Body of pancreas (tissue), 4 donors: Measurements from ENCODE around the gene TMEM229A. TPM values are rescaled to one million over a fixed set of nuclear protein-coding genes. Genes with fewer than 3 reads are reported as not detected.
"Not testable (repeated sequence)": the region's sequence is repeated elsewhere in the genome, so short reads cannot be mapped to it uniquely, and the experiment has no call there.

ENCODE experiments used
- ATAC-seq: fragments of 150-250 bp; one replicate; pipeline ENCODE4 v1.9.1; 2016
- DNase-seq, 4 donors: peaks; one replicate each; pipeline ENCODE4 v3.0.0-alpha.2; 2019
- H3K27ac ChIP-seq, 4 donors: fragments of 200-600 bp; sonication (generic); 1 replicate in 3 of 4; 2 replicates in 1 of 4; pipeline versions ENCODE4 v1.5.1 to v1.6.1; 2016 to 2019; ENCODE audit warnings: mild to moderate bottlenecking in 1 of 4, mixed read lengths in 1 of 4, moderate library complexity in 1 of 4
- H3K27me3 ChIP-seq, 2 donors: fragments of 200-600 bp; sonication (generic); one replicate each; pipeline ENCODE4 v1.6.0; 2016; ENCODE audit warnings: mild to moderate bottlenecking in 1 of 2
- H3K36me3 ChIP-seq, 2 donors: fragments of 200-600 bp; sonication (generic); replicated peaks in 1 of 2; 2 replicates each; pipeline ENCODE4 v1.5.1; 2016; ENCODE audit warnings: low read depth in 2 of 2; ENCODE audit not compliant: insufficient read depth in 1 of 2
- H3K4me1 ChIP-seq: fragments of 200-600 bp; sonication (generic); one replicate; pipeline ENCODE4 v1.6.0; 2016
- H3K4me3 ChIP-seq, 2 donors: fragments of 200-600 bp; sonication (generic); 1 replicate in 1 of 2; 2 replicates in 1 of 2; pipeline ENCODE4 v1.5.1; 2016 to 2019
- H3K9me3 ChIP-seq, 3 donors: fragments of 200-600 bp; sonication (generic); 1 replicate in 2 of 3; 2 replicates in 1 of 3; pipeline ENCODE4 v1.5.1; 2016
- POLR2A ChIP-seq, 3 donors: fragments of 450-650 bp; IDR thresholded peaks; one replicate each; pipeline ENCODE4 v1.6.1; 2016; ENCODE audit warnings: antibody characterized with exemption in 3 of 3, mild to moderate bottlenecking in 2 of 3
- WGBS, 2 donors: methylation state at CpG; one replicate each; pipeline ENCODE4 v1.1.5; 2017; 5-methylcytosine and 5-hydroxymethylcytosine counted together
- intact Hi-C: fragments of 100-400 bp; cut with DNase I; formaldehyde crosslinking; loops from one replicate; pipeline ENCODE4 v1.15.1; 2023
- total RNA-seq, 2 donors: library from RNA; depleted of rRNA; stranded (reverse); fragments of >200 nt; gene quantifications; one replicate each; pipeline ENCODE4 v1.1.0, GENCODE V29; 2016
- TF ChIP-seq, protein P1 (sequence below), 7 experiments: fragments of 450-650 bp in 4 of 7; fragments of 200-600 bp in 3 of 7; sonication (generic) in 3 of 7; IDR thresholded peaks; one replicate each; pipeline ENCODE4 v1.5.1; 2016 to 2019; ENCODE audit warnings: antibody characterized with exemption in 7 of 7

Gene TMEM229A
- total RNA-seq, 2 donors from 2014 or later = not detected

DNA sequence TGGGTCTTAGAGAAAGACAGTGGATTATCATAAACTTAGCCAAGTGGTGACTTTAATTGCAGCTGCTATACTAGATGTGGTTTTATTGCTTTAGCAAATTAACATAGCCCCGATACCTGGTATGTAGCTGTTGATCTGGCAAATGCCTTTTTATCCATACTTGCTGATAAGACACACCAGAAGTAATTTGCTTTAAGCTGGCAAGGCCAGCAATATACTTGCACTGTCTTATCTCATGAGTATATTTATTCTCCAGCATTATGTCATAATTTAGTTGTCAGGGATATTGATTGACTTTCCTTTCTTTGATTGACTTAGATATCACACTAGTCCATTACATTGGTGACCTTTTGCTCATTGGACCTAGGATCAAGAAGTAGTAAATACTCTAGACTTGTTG is 12.8 kb downstream of the TMEM229A start:
- no peak for TF ChIP-seq POLR2A (IDR thresholded peaks at IDR 0.05)
- TF ChIP-seq, protein P1, sequence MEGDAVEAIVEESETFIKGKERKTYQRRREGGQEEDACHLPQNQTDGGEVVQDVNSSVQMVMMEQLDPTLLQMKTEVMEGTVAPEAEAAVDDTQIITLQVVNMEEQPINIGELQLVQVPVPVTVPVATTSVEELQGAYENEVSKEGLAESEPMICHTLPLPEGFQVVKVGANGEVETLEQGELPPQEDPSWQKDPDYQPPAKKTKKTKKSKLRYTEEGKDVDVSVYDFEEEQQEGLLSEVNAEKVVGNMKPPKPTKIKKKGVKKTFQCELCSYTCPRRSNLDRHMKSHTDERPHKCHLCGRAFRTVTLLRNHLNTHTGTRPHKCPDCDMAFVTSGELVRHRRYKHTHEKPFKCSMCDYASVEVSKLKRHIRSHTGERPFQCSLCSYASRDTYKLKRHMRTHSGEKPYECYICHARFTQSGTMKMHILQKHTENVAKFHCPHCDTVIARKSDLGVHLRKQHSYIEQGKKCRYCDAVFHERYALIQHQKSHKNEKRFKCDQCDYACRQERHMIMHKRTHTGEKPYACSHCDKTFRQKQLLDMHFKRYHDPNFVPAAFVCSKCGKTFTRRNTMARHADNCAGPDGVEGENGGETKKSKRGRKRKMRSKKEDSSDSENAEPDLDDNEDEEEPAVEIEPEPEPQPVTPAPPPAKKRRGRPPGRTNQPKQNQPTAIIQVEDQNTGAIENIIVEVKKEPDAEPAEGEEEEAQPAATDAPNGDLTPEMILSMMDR (IDR thresholded peaks at IDR 0.05) = no peak
- 14 to 28% methylated on average over 1 of the region's 1 CpG for WGBS, 2 donors
- intact Hi-C loops = no loop called here

DNA sequence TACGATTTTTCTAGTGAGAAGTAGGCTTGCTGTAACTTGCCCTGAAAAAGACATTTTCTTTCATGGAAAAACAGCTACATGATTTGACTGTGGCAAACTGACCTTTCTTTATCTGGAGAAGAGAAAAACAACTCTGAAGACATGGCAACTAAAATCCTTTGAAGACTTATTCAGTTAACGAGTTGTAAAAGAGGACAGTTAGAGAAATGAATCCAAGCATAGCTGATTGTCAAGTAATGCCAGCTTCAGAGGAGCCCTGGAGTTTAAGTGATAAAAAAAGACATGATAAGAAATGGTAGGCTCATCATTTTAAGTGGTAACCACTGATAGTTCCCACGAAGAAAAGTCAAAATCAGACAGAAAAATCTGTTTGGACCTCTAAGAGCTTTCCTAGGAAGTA is 19.6 kb downstream of the TMEM229A start:
- no peaks in the 10 kb centered on the region for H3K4me1 ChIP-seq
- WGBS, 2 donors = 53% methylated on average over 3 of the region's 3 CpGs
- H3K36me3 ChIP-seq = no peaks in the 10 kb centered on the region
- ATAC-seq = no peak
- no peaks in the 10 kb centered on the region for H3K9me3 ChIP-seq
- H3K27me3 ChIP-seq = no peaks in the 10 kb centered on the region
- TF ChIP-seq POLR2A (IDR thresholded peaks at IDR 0.05) = no peak
- TF ChIP-seq, protein P1 (IDR thresholded peaks at IDR 0.05) = no peak
- no peak overlapping the region for H3K4me3 ChIP-seq
- intact Hi-C loops = no loop called here
- no peak overlapping the region for H3K27ac ChIP-seq
- DNase-seq = no peak

More for the DNA sequence above, 12.8 kb downstream of the TMEM229A start:
- DNase-seq (no peak), ATAC-seq (no peak)
- no peaks in the 10 kb centered on the region for H3K9me3 ChIP-seq
- no peaks in the 10 kb centered on the region for H3K27me3 ChIP-seq
- H3K4me1 ChIP-seq = no peaks in the 10 kb centered on the region
- H3K4me3 ChIP-seq = no peak overlapping the region
- H3K27ac ChIP-seq = no peak overlapping the region
- no peaks in the 10 kb centered on the region for H3K36me3 ChIP-seq

DNA sequence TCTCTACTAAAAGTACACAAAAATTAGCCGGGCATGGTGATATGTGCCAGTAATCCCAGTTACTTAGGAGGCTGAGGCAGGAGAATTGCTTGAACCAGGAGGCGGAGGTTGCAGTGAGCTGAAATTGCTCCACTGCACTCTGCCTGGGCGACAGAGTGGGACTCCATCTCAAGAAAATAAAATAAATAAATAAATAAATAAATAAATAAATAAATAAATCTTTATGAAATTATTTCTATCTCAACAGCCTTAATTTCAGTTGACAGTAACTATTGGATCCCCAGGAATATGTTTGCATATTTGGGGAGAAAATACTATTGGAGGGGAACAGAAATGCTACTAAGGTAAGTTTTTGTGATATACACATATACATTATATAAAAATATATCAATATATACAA is 20.0 kb downstream of the TMEM229A start:
- no peaks in the 10 kb centered on the region for H3K27me3 ChIP-seq
- H3K4me3 ChIP-seq = no peak overlapping the region
- H3K27ac ChIP-seq = no peak overlapping the region
- intact Hi-C loops = no loop called here
- WGBS, 2 donors = 91 to 92% methylated on average over 3 of the region's 3 CpGs
- no peaks in the 10 kb centered on the region for H3K36me3 ChIP-seq
- no peak for TF ChIP-seq POLR2A (IDR thresholded peaks at IDR 0.05)
- TF ChIP-seq, protein P1 (IDR thresholded peaks at IDR 0.05) = no peak
- ATAC-seq (no peak), DNase-seq (no peak)
- H3K4me1 ChIP-seq = no peaks in the 10 kb centered on the region
- no peaks in the 10 kb centered on the region for H3K9me3 ChIP-seq

DNA sequence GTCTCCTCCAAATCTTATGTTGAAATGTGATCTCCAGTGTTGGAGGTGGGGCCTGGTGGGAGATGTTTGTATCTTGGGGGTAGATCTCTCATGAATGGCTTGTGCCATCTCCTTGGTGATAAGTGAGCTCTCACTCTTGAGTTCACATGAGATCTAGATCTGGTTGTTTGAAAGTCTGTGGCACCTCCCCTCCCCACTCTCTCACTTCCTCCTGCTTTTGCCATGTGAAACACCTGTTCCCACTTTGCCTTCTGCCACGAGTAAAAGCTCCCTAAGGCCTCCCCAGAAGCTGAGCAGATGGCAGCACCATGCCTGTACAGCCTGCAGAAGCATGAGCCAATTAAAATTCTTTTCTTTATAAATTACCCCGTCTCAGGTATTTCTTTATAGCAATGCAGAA is 23.5 kb downstream of the TMEM229A start:
- intact Hi-C loops = no loop called here
- ATAC-seq (no peak), DNase-seq (no peak)
- H3K9me3 ChIP-seq = no peaks in the 10 kb centered on the region
- no peaks in the 10 kb centered on the region for H3K4me1 ChIP-seq
- H3K27me3 ChIP-seq = no peaks in the 10 kb centered on the region
- H3K4me3 ChIP-seq = no peak overlapping the region
- 72 to 75% methylated on average over 2 of the region's 2 CpGs for WGBS, 2 donors
- H3K36me3 ChIP-seq = no peaks in the 10 kb centered on the region
- TF ChIP-seq POLR2A (IDR thresholded peaks at IDR 0.05) = no peak
- TF ChIP-seq, protein P1 (IDR thresholded peaks at IDR 0.05) = no peak
- H3K27ac ChIP-seq = no peak overlapping the region

DNA sequence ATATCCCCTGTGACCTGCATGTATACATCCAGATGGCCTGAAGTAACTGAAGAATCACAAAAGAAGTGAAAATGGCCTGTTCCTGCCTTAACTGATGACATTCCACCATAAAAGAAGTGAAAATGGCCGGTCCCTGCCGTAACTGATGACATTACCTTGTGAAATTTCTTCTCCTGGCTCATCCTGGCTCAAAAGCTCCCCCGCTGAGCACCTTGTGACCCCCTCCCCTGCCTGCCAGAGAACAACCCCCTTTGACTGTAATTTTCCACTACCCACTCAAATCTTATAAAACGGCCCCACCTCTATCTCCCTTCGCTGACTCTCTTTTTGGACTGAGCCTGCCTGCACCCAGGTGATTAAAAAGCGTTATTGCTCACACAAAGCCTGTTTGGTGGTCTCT is 24.6 kb downstream of the TMEM229A start:
- H3K36me3 ChIP-seq, H3K9me3 ChIP-seq, intact Hi-C loops, H3K27ac ChIP-seq, H3K4me3 ChIP-seq, H3K4me1 ChIP-seq, H3K27me3 ChIP-seq, DNase-seq, ATAC-seq: not testable (repeated sequence)
- WGBS, 2 donors = 77 to 81% methylated on average over 6 of the region's 6 CpGs
